Esophagus squamous epithelium (tissue), 5 donors: Measurements from ENCODE around the gene MSL2. TPM values are rescaled to one million over a fixed set of nuclear protein-coding genes. Genes with fewer than 3 reads are reported as not detected.
"Not testable (repeated sequence)": the region's sequence is repeated elsewhere in the genome, so short reads cannot be mapped to it uniquely, and the experiment has no call there.

Experiments
- DNase-seq: peaks from one replicate; lab custom pipeline; 2025; lab: John Stamatoyannopoulos, UW
- H3K27ac ChIP-seq, 4 donors: fragments of 200-600 bp; sonication (generic); one replicate each; pipeline ENCODE4 v1.5.1; 2016 to 2019; ENCODE audit warnings: mild to moderate bottlenecking in 1 of 4
- H3K27me3 ChIP-seq, 4 donors: fragments of 200-600 bp; sonication (generic); 1 replicate in 3 of 4; 2 replicates in 1 of 4; pipeline versions ENCODE4 v1.5.1 to v1.6.0; 2017 to 2021; ENCODE audit warnings: antibody characterized with exemption in 1 of 4
- H3K36me3 ChIP-seq, 3 donors: fragments of 200-600 bp; sonication (generic); one replicate each; pipeline ENCODE4 v1.5.1; 2016 to 2019
- H3K4me1 ChIP-seq, 3 donors: fragments of 200-600 bp; sonication (generic); one replicate each; pipeline ENCODE4 v1.5.1; 2017 to 2019
- H3K4me3 ChIP-seq, 4 donors: fragments of 200-600 bp; sonication (generic); 1 replicate in 3 of 4; 2 replicates in 1 of 4; pipeline ENCODE4 v1.5.1; 2016 to 2019; ENCODE audit warnings: mild to moderate bottlenecking in 2 of 4, moderate library complexity in 1 of 4
- H3K9me3 ChIP-seq, 3 donors: fragments of 200-600 bp; sonication (generic); one replicate each; pipeline ENCODE4 v1.5.1; 2016 to 2019
- POLR2A ChIP-seq, 4 donors: fragments of 450-650 bp; IDR thresholded peaks; one replicate each; pipeline ENCODE4 v1.6.1; 2017; ENCODE audit warnings: antibody characterized with exemption in 4 of 4, mild to moderate bottlenecking in 4 of 4, moderate library complexity in 3 of 4
- WGBS, 2 donors: methylation state at CpG; one replicate each; pipeline ENCODE4 v1.1.5; 2018; 5-methylcytosine and 5-hydroxymethylcytosine counted together
- intact Hi-C: fragments of 100-400 bp; cut with DNase I; formaldehyde crosslinking; loops from one replicate; pipeline ENCODE4 v1.15.0; 2022
- total RNA-seq, 4 donors: library from RNA; depleted of rRNA; stranded (reverse); fragments of >200 nt; gene quantifications; one replicate each; pipeline ENCODE4 v1.1.0, GENCODE V29; 2016
- TF ChIP-seq, protein P1 (sequence below), 6 experiments: fragments of 450-650 bp in 4 of 6; fragments of 200-600 bp in 2 of 6; sonication (generic) in 2 of 6; IDR thresholded peaks; one replicate each; pipeline ENCODE4 v1.5.1; 2016 to 2019; ENCODE audit warnings: antibody characterized with exemption in 6 of 6, mild to moderate bottlenecking in 4 of 6, moderate library complexity in 4 of 6
- donor health status: DM: yes; HTN: yes; CAD: no.

Gene MSL2
- total RNA-seq, 4 donors from 2014 or later: 12.9 to 24.8 (median 16.5) TPM

DNA sequence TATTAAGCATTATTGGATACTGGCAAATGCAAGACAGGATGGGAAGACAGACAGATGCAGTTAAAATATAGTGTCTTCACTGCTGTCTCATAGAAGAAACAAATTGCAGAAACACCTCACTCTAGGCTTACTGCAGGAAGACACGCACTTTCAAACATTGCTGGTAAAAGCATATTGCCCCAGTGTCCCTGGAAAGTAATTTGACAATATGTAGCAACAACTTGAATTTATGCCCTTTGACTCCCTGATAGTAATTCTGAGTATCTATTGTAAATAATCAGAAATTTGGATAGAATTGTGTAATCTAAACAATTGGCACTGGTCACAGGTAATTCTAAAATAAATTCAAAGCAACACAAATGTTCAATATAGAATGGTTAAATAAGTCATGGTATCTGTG lies 62.0 kb downstream of the MSL2 start:
- DNase-seq: no peak
- no peak overlapping the region for H3K27ac ChIP-seq
- no peaks in the 10 kb centered on the region for H3K27me3 ChIP-seq
- H3K9me3 ChIP-seq: no peaks in the 10 kb centered on the region
- 100% methylated on average over 1 of the region's 1 CpG for WGBS, 2 donors
- peaks cover 0 to 2% (median 0%) of the 10 kb centered on the region in 3 donors for H3K36me3 ChIP-seq
- TF ChIP-seq POLR2A (IDR thresholded peaks at IDR 0.05): no peak
- TF ChIP-seq, protein P1, sequence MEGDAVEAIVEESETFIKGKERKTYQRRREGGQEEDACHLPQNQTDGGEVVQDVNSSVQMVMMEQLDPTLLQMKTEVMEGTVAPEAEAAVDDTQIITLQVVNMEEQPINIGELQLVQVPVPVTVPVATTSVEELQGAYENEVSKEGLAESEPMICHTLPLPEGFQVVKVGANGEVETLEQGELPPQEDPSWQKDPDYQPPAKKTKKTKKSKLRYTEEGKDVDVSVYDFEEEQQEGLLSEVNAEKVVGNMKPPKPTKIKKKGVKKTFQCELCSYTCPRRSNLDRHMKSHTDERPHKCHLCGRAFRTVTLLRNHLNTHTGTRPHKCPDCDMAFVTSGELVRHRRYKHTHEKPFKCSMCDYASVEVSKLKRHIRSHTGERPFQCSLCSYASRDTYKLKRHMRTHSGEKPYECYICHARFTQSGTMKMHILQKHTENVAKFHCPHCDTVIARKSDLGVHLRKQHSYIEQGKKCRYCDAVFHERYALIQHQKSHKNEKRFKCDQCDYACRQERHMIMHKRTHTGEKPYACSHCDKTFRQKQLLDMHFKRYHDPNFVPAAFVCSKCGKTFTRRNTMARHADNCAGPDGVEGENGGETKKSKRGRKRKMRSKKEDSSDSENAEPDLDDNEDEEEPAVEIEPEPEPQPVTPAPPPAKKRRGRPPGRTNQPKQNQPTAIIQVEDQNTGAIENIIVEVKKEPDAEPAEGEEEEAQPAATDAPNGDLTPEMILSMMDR (IDR thresholded peaks at IDR 0.05): no peak
- intact Hi-C loops: no loop called here
- no peaks in the 10 kb centered on the region for H3K4me1 ChIP-seq
- H3K4me3 ChIP-seq: no peak overlapping the region

- H3K27ac ChIP-seq, H3K36me3 ChIP-seq, H3K9me3 ChIP-seq, H3K4me3 ChIP-seq, DNase-seq, H3K27me3 ChIP-seq, H3K4me1 ChIP-seq, intact Hi-C loops: not testable (repeated sequence)
- WGBS, 2 donors: 93 to 100% methylated on average over 1 to 3 of the region's 3 CpGs
These were observed 64.5 kb downstream of the MSL2 start for GRCh38 chr3:136131647-136132046.

GRCh38 chr3:136122006-136122405 lies 74.1 kb downstream of the MSL2 start:
- H3K36me3 ChIP-seq: peaks cover 0 to 21% (median 0%) of the 10 kb centered on the region in 3 donors
- TF ChIP-seq, protein P1 (IDR thresholded peaks at IDR 0.05): no peak
- TF ChIP-seq POLR2A (IDR thresholded peaks at IDR 0.05): no peak
- H3K4me3 ChIP-seq: no peak overlapping the region
- 76 to 89% methylated on average over 4 of the region's 4 CpGs for WGBS, 2 donors
- no peak overlapping the region for H3K27ac ChIP-seq
- no peak for DNase-seq
- intact Hi-C loops: no loop called here
- no peaks in the 10 kb centered on the region for H3K4me1 ChIP-seq
- H3K27me3 ChIP-seq: no peaks in the 10 kb centered on the region
- no peaks in the 10 kb centered on the region for H3K9me3 ChIP-seq

DNA sequence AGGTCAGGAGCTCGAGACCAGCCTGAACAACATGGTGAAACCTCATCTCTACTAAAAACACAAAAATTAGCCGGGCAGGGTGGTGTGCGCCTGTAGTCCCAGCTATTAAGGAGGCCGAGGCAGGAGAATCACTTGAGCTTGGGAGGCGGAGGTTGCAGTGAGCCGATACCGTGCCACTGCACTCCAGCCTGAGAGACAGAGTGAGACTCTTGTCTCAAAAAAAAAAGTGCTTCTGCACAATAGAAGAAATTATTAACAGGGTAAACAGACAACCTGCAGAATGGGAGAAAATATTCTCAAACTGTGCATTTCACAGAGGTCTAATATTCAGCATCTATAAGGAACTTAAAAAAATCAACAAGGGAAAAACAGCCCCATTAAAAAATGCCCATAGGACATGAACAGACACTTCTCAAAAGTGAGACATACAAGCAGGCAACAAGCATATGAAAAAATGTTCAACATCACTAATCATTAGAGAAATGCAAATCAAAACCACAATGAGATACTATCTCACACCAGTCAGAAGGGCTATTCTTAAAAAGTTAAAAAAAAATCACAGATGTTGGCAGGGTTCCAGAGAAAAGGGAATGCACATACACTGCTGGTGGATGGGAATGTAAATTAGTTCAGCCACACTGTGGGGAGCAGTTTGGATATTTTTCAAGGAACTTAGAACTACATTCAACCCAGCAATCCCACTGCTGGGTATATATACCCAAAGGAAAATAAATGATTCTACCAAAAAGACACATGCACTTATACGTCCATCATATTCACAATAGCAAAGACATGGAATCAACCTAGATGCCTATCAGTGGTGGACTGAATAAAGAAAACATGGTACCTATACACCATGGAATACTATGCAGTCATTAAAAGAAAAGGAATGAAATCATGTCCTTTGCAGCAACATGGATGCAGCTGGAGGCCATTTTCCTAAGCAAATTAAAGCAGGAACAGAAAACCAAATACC lies 75.5 kb downstream of the MSL2 start:
- H3K27ac ChIP-seq: no peak overlapping the region
- no peak for DNase-seq
- 93 to 94% methylated on average over 8 of the region's 8 CpGs for WGBS, 2 donors
- H3K27me3 ChIP-seq: no peaks in the 10 kb centered on the region
- H3K36me3 ChIP-seq: peaks cover 0 to 11% (median 0%) of the 10 kb centered on the region in 3 donors
- intact Hi-C loops: no loop called here
- no peaks in the 10 kb centered on the region for H3K9me3 ChIP-seq
- no peak overlapping the region for H3K4me3 ChIP-seq
- no peak for TF ChIP-seq POLR2A (IDR thresholded peaks at IDR 0.05)
- TF ChIP-seq, protein P1 (IDR thresholded peaks at IDR 0.05): no peak
- no peaks in the 10 kb centered on the region for H3K4me1 ChIP-seq

DNA sequence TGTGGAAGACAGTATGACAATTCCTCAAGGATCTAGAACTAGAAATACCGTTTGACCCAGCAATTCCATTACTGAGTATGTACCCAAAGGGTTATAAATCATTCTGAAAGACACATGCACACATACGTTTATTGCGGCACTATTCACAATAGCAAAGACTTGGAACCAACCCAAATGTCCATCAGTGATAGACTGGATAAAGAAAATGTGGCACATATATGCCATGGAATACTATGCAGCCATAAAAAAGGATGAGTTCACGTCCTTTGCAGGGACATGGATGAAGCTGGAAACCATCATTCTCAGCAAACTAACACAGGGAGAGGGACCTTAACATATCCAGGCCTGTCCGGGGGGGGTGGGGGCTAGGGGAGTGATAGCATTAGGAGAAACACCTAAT lies 76.4 kb downstream of the MSL2 start:
- H3K36me3 ChIP-seq, DNase-seq, intact Hi-C loops, H3K27me3 ChIP-seq, H3K4me1 ChIP-seq, H3K27ac ChIP-seq, H3K4me3 ChIP-seq, H3K9me3 ChIP-seq: not testable (repeated sequence)
- WGBS, 2 donors: 91 to 94% methylated on average over 4 to 5 of the region's 5 CpGs

- H3K9me3 ChIP-seq, H3K27me3 ChIP-seq, H3K4me3 ChIP-seq, intact Hi-C loops, H3K4me1 ChIP-seq, H3K27ac ChIP-seq, H3K36me3 ChIP-seq, DNase-seq: not testable (repeated sequence)
- 92 to 95% methylated on average over 1 of the region's 1 CpG for WGBS, 2 donors
These were observed 76.8 kb downstream of the MSL2 start for GRCh38 chr3:136119332-136119731.
